ENCODE data around the gene GALNT12. TPM values are rescaled to one million over a fixed set of nuclear protein-coding genes. Genes with fewer than 3 reads are reported as not detected.

The GALNT12 gene
- total RNA-seq, 1 experiment from 2014 or later: 14.8 TPM

DNA sequence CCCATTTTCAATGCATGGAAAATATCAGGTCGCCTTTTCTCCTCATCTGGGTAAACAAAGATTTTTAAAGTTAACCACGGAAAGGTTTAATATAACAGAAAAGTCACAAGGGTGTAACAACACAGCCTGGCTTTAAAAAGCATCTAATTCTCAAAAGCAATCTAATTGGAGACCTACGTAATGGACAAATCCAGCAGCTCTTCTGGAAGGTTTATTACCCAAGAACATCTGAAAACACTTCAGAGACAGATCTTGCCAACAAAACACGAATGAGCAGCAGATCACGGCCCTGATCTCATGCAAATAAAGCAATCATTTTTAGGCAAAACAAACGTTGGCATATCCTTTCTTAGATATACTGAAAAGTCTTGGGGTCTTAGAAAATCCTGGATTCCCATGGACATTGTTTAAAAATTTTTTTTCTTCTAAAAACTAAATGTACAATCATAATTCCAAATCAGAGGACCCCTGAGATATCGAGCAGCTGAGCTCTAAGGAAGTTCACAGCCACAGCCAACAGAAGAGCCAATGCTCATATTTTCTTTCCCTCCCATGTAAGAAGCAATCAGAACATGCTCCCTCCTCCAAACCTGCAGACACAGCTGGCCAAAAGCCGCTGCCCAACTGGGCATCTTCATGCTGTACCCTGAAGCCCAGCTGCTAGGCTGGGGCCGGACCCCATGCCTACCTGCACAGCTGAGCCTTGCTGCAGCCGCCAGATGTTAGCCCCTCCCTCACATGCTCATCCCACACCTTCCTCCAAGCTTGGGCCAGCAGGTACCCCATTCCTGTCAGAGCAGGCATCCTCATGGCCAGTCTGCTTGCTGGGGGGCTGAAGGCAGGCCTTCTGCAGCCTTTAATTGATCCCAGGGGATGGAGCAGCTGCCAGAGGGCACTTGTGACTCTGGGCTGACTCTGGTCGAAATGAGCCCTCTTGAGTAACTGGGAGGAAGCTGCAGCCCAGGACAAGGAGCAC, 22.4 kb upstream of the GALNT12 start:
- H3K27me3 ChIP-seq (ENCODE audit: low read length): no peaks in the 10 kb centered on the region
- H3K9ac ChIP-seq (ENCODE audit: low read length): no peak overlapping the region
- CTCF ChIA-PET: no interaction called here
- H3K27ac ChIP-seq (ENCODE audit: low read length): no peak overlapping the region
- no peaks in the 10 kb centered on the region for H3K9me2 ChIP-seq (replicated peaks; ENCODE audit: low read length)
- H3K9me3 ChIP-seq (ENCODE audit: low read length): no peaks in the 10 kb centered on the region
- peaks cover 18% of the 10 kb centered on the region for H3K4me1 ChIP-seq (ENCODE audit: insufficient read depth, low read length)
- no peak overlapping the region for H3K4me3 ChIP-seq (ENCODE audit: low read length)
- no TSS peak for BruUV-seq (replicated peaks)
- POLR2A ChIA-PET (ENCODE audit: unreplicated experiment): no interaction called here
- no peak overlapping the region for H3K4me2 ChIP-seq (ENCODE audit: low read length)
- no peaks in the 10 kb centered on the region for H4K20me1 ChIP-seq (ENCODE audit: low read length)
- no peak for ATAC-seq
- TF ChIP-seq EZH2phosphoT487 (IDR thresholded peaks at IDR 0.05; ENCODE audit: borderline replicate concordance, low read length) (no peak), CTCF (conservative IDR thresholded peaks at IDR 0.05; ENCODE audit: low read depth, low read length) (no peak), EZH2 (IDR thresholded peaks at IDR 0.05; ENCODE audit: low read length, unreplicated experiment) (no peak)
- peaks cover 7% of the 10 kb centered on the region; the same call in 1 of the 2 replicates for H3K36me3 ChIP-seq (ENCODE audit: low read depth, low read length)
- H2AFZ ChIP-seq (ENCODE audit: low read length): no peak overlapping the region
- intact Hi-C loops (cut with micrococcal nuclease): no loop called here
- H3F3A ChIP-seq (ENCODE audit: low read length, unreplicated experiment): no peaks in the 10 kb centered on the region
- no peak for DNase-seq
- peaks cover 10% of the 10 kb centered on the region for H3K79me2 ChIP-seq (ENCODE audit: low read length)

DNA sequence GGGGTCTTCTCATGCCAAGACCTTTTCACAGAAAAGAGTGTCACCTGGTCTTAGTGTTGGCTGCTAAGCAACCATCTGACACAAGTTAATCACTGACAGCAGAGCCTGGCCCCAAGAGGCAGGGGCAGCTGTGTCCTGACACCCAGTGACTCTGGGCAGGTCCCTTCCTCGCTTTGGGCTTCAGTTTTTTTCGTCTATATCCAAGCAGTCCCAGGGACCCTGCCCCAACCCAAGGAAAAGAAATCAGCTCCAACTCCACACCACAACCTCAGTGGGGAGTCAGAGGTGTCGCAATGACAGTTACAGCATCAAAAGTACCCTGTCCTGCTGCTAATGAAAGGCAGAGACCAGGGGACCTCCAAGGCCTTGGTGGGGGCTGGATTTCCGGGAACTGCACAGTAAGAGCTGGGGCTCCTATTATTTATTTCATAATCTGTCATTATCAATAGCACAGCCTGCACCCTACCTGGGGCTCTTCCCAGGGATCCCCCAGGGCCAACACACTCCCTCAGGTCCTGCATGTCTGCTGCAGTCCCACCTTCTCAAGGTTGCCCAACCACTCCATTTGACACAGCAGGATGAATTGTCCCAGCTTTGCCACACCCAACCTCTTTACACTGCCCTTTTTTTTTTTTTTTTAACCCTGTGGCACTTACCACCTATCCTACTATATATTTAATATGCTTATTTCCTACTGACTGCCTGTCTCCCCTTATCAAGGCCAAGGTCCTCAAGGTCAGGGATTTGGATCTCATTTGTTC, 20.5 kb upstream of the GALNT12 start:
- no TSS peak for BruUV-seq (replicated peaks)

More for the DNA sequence above, 20.5 kb upstream of the GALNT12 start:
- no peak overlapping the region for H2AFZ ChIP-seq (ENCODE audit: low read length)
- H3K27me3 ChIP-seq (ENCODE audit: low read length): no peaks in the 10 kb centered on the region
- no peaks in the 10 kb centered on the region for H4K20me1 ChIP-seq (ENCODE audit: low read length)
- CTCF ChIA-PET: no interaction called here
- no peak overlapping the region for H3K9ac ChIP-seq (ENCODE audit: low read length)
- no peaks in the 10 kb centered on the region for H3K9me3 ChIP-seq (ENCODE audit: low read length)
- TF ChIP-seq CTCF (conservative IDR thresholded peaks at IDR 0.05; ENCODE audit: low read depth, low read length) (no peak), EZH2phosphoT487 (IDR thresholded peaks at IDR 0.05; ENCODE audit: borderline replicate concordance, low read length) (no peak), EZH2 (IDR thresholded peaks at IDR 0.05; ENCODE audit: low read length, unreplicated experiment) (no peak)
- no peaks in the 10 kb centered on the region for H3K9me2 ChIP-seq (replicated peaks; ENCODE audit: low read length)
- no peak overlapping the region for H3K4me2 ChIP-seq (ENCODE audit: low read length)
- intact Hi-C loops (cut with micrococcal nuclease): no loop called here
- H3K27ac ChIP-seq (ENCODE audit: low read length): no peak overlapping the region
- H3K4me3 ChIP-seq (ENCODE audit: low read length): no peak overlapping the region
- no peaks in the 10 kb centered on the region for H3F3A ChIP-seq (ENCODE audit: low read length, unreplicated experiment)
- H3K4me1 ChIP-seq (ENCODE audit: insufficient read depth, low read length): peaks cover 26% of the 10 kb centered on the region
- peaks cover 8% of the 10 kb centered on the region; the same call in 1 of the 2 replicates for H3K36me3 ChIP-seq (ENCODE audit: low read depth, low read length)
- H3K79me2 ChIP-seq (ENCODE audit: low read length): peaks cover 22% of the 10 kb centered on the region
- DNase-seq (no peak), ATAC-seq (no peak)
- POLR2A ChIA-PET (ENCODE audit: unreplicated experiment): no interaction called here
